Measurements from ENCODE around the gene UIMC1. TPM values are rescaled to one million over a fixed set of nuclear protein-coding genes. Genes with fewer than 3 reads are reported as not detected.
A peak's percentile ranks its signal among the peaks of the same experiment; 100 is the strongest.

UIMC1 gene
- total RNA-seq, 4 donors from 2014 or later, result 10.4 to 24.3 (median 20.2) TPM

DNA sequence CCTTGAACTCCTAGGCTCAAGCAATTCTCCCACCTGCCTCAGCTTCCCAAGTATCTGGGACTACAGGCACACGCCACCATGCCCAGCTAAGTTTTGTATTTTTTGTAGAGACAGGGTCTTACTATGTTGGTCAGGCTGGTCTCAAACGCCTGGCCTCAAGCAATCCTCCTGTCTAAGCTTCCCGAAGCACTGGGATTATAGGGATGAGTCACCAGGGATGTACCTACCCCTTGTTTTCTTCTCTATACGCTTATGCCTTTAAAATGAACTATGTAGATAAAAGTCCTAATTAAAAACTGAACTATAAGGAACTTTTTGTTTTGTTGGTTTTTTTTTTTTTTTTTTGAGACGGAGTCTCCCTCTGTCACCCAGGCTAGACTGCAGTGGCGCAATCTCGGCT, 25.8 kb downstream of the UIMC1 start:
- in situ Hi-C loops (cut with MboI; ENCODE audit: low sequenced_read_pairs in 4 of 4) (no loop called here), intact Hi-C loops (cut with DNase I; ENCODE audit: low total_unique reads) (no loop called here)
- Histone ChIP-seq H3K27ac (no peak overlapping the region), H3K36me3 (peaks cover 0 to 31% of the 10 kb centered on the region in 2 donors), H3K4me1 (peaks cover 14 to 15% of the 10 kb centered on the region in 2 donors), H3K4me3 (no peak overlapping the region), H3K9me3 (no peaks in the 10 kb centered on the region), H3K27me3 (no peaks in the 10 kb centered on the region)
- ATAC-seq (no peak), DNase-seq (no peak)
- TF ChIP-seq POLR2A (IDR thresholded peaks at IDR 0.05), result no peak
- TF ChIP-seq, protein P1, sequence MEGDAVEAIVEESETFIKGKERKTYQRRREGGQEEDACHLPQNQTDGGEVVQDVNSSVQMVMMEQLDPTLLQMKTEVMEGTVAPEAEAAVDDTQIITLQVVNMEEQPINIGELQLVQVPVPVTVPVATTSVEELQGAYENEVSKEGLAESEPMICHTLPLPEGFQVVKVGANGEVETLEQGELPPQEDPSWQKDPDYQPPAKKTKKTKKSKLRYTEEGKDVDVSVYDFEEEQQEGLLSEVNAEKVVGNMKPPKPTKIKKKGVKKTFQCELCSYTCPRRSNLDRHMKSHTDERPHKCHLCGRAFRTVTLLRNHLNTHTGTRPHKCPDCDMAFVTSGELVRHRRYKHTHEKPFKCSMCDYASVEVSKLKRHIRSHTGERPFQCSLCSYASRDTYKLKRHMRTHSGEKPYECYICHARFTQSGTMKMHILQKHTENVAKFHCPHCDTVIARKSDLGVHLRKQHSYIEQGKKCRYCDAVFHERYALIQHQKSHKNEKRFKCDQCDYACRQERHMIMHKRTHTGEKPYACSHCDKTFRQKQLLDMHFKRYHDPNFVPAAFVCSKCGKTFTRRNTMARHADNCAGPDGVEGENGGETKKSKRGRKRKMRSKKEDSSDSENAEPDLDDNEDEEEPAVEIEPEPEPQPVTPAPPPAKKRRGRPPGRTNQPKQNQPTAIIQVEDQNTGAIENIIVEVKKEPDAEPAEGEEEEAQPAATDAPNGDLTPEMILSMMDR (IDR thresholded peaks at IDR 0.05 in 4 of 5, conservative IDR thresholded peaks at IDR 0.05 in 1 of 5), result no peak

DNA sequence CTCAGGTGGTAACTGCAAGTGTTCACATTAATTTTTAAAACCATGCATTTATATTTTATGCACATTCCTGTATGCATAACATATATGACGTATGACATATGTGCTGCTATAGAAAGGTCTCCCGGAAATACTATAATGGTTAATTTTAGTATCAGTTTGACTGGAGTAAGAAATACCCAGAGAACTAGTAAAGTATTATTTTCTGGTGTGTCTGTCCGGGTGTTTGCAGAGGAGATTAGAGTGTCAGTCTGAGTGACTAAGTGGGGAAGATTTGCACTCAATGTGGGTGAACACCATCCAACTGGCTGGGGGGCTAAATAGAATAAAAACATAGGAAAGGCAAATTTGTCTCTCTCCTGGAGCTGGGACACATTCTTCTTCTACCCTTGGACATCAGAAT, 26.9 kb downstream of the UIMC1 start:
- H3K27ac ChIP-seq, result no peak overlapping the region
- ATAC-seq (no peak), DNase-seq (no peak)
- no peak for TF ChIP-seq POLR2A (IDR thresholded peaks at IDR 0.05)
- TF ChIP-seq, protein P1 (IDR thresholded peaks at IDR 0.05 in 4 of 5, conservative IDR thresholded peaks at IDR 0.05 in 1 of 5), result no peak
- no peaks in the 10 kb centered on the region for H3K9me3 ChIP-seq
- in situ Hi-C loops (cut with MboI; ENCODE audit: low sequenced_read_pairs in 4 of 4) (no loop called here), intact Hi-C loops (cut with DNase I; ENCODE audit: low total_unique reads) (no loop called here)
- no peak overlapping the region for H3K4me3 ChIP-seq
- H3K36me3 ChIP-seq, result peaks cover 0 to 37% of the 10 kb centered on the region in 2 donors
- peaks cover 6 to 10% of the 10 kb centered on the region in 2 donors for H3K4me1 ChIP-seq
- H3K27me3 ChIP-seq, result no peaks in the 10 kb centered on the region

DNA sequence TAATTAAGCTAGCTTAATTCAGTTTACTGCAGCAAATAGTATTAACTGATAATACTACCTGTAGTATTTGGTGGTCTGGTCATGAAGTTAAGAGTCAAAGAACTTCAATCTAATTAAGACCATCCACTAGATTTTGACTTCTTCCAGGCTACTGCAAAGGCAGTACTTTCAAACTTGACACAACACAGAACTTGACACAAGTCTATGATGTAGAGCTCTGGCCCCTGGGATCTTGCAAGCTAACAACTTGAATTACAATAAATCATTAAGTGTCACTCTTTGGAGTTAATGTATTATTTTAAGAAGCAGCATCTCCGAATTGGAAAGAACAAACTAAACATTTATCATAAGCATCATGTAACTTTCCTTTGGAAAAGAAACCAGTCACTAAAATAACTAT, 40.9 kb downstream of the UIMC1 start:
- no peak overlapping the region for H3K27ac ChIP-seq
- in situ Hi-C loops (cut with MboI; ENCODE audit: low sequenced_read_pairs in 4 of 4), result loop anchor here in 2 of 4 donors (25.0 kb wide), 1 partner anchor 303 kb away; no protein-coding TSS in a partner anchor
- no peaks in the 10 kb centered on the region for H3K27me3 ChIP-seq
- no peak for DNase-seq
- TF ChIP-seq POLR2A (IDR thresholded peaks at IDR 0.05), result no peak
- TF ChIP-seq, protein P1 (IDR thresholded peaks at IDR 0.05 in 4 of 5, conservative IDR thresholded peaks at IDR 0.05 in 1 of 5), result no peak
- H3K36me3 ChIP-seq, result peaks cover 0 to 45% of the 10 kb centered on the region in 2 donors
- H3K4me1 ChIP-seq, result peaks cover 0 to 4% of the 10 kb centered on the region in 2 donors
- H3K4me3 ChIP-seq, result no peak overlapping the region
- intact Hi-C loops (cut with DNase I; ENCODE audit: low total_unique reads), result no loop called here
- no peak for ATAC-seq
- H3K9me3 ChIP-seq, result no peaks in the 10 kb centered on the region

DNA sequence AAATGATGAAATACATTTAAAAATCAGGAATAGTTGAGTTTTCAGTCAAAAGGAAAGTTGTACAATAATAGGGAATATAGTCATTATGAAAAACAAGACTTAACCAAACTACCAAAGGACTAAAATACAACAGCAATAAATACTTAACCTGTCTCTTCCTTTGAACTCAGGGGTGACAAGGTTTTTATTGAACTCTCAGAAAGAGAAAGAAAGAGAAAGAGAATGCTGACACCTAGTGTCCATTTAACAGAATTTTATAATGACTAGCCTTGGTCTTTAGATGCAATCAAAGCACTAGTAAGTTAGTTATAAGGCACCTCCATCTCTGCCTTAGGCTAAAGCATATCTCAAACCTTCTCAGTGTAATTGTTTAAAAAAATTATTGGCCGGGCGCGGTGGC, 47.5 kb downstream of the UIMC1 start:
- ATAC-seq, result no peak
- H3K9me3 ChIP-seq, result no peaks in the 10 kb centered on the region
- peaks cover 0 to 2% of the 10 kb centered on the region in 2 donors for H3K4me1 ChIP-seq
- TF ChIP-seq, protein P1 (IDR thresholded peaks at IDR 0.05 in 4 of 5, conservative IDR thresholded peaks at IDR 0.05 in 1 of 5), result peak in 3 of 5 experiments; percentile 27 to 35 (median 29)
- no peak for TF ChIP-seq POLR2A (IDR thresholded peaks at IDR 0.05)
- H3K27ac ChIP-seq, result no peak overlapping the region
- H3K36me3 ChIP-seq, result peaks cover 0 to 24% of the 10 kb centered on the region in 2 donors
- no peak for DNase-seq
- no peak overlapping the region for H3K4me3 ChIP-seq
- H3K27me3 ChIP-seq, result no peaks in the 10 kb centered on the region
- intact Hi-C loops (cut with DNase I; ENCODE audit: low total_unique reads), result loop anchor here (5.0 kb wide), 1 partner anchor 302 kb away; no protein-coding TSS in a partner anchor
- in situ Hi-C loops (cut with MboI; ENCODE audit: low sequenced_read_pairs in 4 of 4), result loop anchor here in 2 of 4 donors (25.0 kb wide), 1 partner anchor 297 kb away; no protein-coding TSS in a partner anchor

DNA sequence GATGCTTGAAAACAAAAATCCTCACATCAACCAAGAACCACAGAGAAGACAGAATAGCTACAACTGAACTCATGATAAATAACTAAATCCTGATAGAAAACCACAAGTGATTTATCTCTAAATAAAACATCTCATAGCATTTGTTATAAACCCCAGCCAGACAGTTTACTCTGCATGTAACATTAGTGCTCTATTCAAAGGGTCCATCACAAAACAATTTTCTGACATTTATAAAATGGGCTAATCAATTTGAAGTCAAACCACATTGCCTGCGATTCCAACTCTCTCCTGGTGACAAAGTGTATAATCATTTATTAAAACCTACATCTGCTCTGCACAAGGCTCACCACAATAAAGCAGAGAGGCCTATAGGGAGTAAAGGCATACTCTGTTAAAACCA, 49.8 kb downstream of the UIMC1 start:
- no peaks in the 10 kb centered on the region for H3K9me3 ChIP-seq
- intact Hi-C loops (cut with DNase I; ENCODE audit: low total_unique reads), result loop anchor here (5.0 kb wide), 1 partner anchor 299 kb away; no protein-coding TSS in a partner anchor
- H3K4me1 ChIP-seq, result no peaks in the 10 kb centered on the region
- peaks cover 0 to 25% of the 10 kb centered on the region in 2 donors for H3K36me3 ChIP-seq
- in situ Hi-C loops (cut with MboI; ENCODE audit: low sequenced_read_pairs in 4 of 4), result loop anchor here in 2 of 4 donors (25.0 kb wide), 1 partner anchor 294 kb away; no protein-coding TSS in a partner anchor
- H3K27me3 ChIP-seq, result no peaks in the 10 kb centered on the region
- no peak for ATAC-seq
- no peak overlapping the region for H3K4me3 ChIP-seq
- TF ChIP-seq, protein P1 (IDR thresholded peaks at IDR 0.05 in 4 of 5, conservative IDR thresholded peaks at IDR 0.05 in 1 of 5), result no peak
- TF ChIP-seq POLR2A (IDR thresholded peaks at IDR 0.05), result no peak
- DNase-seq, result no peak
- no peak overlapping the region for H3K27ac ChIP-seq

Measured in gastrocnemius medialis (tissue), 4 donors.